ENCODE data around the gene AFAP1L2.

GRCh38 chr10:114432566-114433093, 28.3 kb upstream of the AFAP1L2 start:
- no peak for TF ChIP-seq CTCF (IDR thresholded peaks at IDR 0.05)
- TF ChIP-seq POLR2AphosphoS5 (IDR thresholded peaks at IDR 0.05): no peak
- TF ChIP-seq POLR2A (IDR thresholded peaks at IDR 0.05): no peak
